Uterus (tissue), 4 donors: ENCODE data around the gene NPPC. TPM values are rescaled to one million over a fixed set of nuclear protein-coding genes. Genes with fewer than 3 reads are reported as not detected.
"Not testable (repeated sequence)": the region's sequence is repeated elsewhere in the genome, so short reads cannot be mapped to it uniquely, and the experiment has no call there.

Experiments
- DNase-seq, 2 donors: peaks; one replicate each; pipeline ENCODE4 v3.0.0-alpha.2; 2019 to 2020
- H3K27ac ChIP-seq, 2 donors: fragments of 200-600 bp; sonication (generic); 1 replicate in 1 of 2; 2 replicates in 1 of 2; pipeline ENCODE4 v1.5.1; 2016 to 2018
- H3K27me3 ChIP-seq, 2 donors: fragments of 200-600 bp; sonication (generic); one replicate each; pipeline ENCODE4 v1.5.1; 2018 to 2019; ENCODE audit warnings: control low read depth in 1 of 2
- H3K36me3 ChIP-seq, 2 donors: fragments of 200-600 bp; sonication (generic); one replicate each; pipeline ENCODE4 v1.5.1; 2019; ENCODE audit warnings: control low read depth in 1 of 2
- H3K4me1 ChIP-seq, 2 donors: fragments of 200-600 bp; sonication (generic); one replicate each; pipeline ENCODE4 v1.5.1; 2018 to 2019; ENCODE audit warnings: control low read depth in 1 of 2
- H3K4me3 ChIP-seq, 2 donors: fragments of 200-600 bp; sonication (generic); 1 replicate in 1 of 2; 2 replicates in 1 of 2; pipeline ENCODE4 v1.5.1; 2018 to 2019; ENCODE audit warnings: mild to moderate bottlenecking in 1 of 2
- H3K9me3 ChIP-seq, 2 donors: fragments of 200-600 bp; sonication (generic); one replicate each; pipeline ENCODE4 v1.5.1; 2019; ENCODE audit warnings: control low read depth in 1 of 2
- CTCF ChIP-seq, 4 experiments: fragments of 200-600 bp in 2 of 4; fragments of 450-650 bp in 2 of 4; sonication (generic) in 2 of 4; IDR thresholded peaks; one replicate each; pipeline ENCODE4 v1.5.1; 2016 to 2019; ENCODE audit warnings: antibody characterized with exemption in 4 of 4, mild to moderate bottlenecking in 2 of 4, moderate library complexity in 1 of 4
- POLR2A ChIP-seq, 2 donors: fragments of 450-650 bp; IDR thresholded peaks; one replicate each; pipeline ENCODE4 v1.6.1; 2016; ENCODE audit warnings: antibody characterized with exemption in 2 of 2, mild to moderate bottlenecking in 1 of 2, moderate library complexity in 1 of 2
- intact Hi-C: fragments of 100-400 bp; cut with DNase I; formaldehyde crosslinking; loops from one replicate; pipeline ENCODE4 v1.15.1; 2023; ENCODE audit warnings: low total_unique reads
- microRNA counts, 2 donors: library from miRNA; unstranded; fragments of <30 nt; microRNA quantifications; one replicate each; lab custom pipeline; 2016 to 2017
- microRNA-seq: library from miRNA; unstranded; fragments of <30 nt; microRNA quantifications from one replicate; pipeline ENCODE4, GENCODE V29; 2016; ENCODE audit warnings: borderline microRNAs expressed, borderline replicate concordance
- small RNA-seq: library from RNA; depleted of rRNA; stranded (forward); fragments of <200 nt; gene quantifications from one replicate; pipeline ENCODE3, GENCODE V24; 2016
- total RNA-seq, 4 donors: library from RNA; depleted of rRNA in 3 of 4; stranded (reverse); fragments of >200 nt in 3 of 4; gene quantifications; one replicate each; pipeline versions ENCODE4 v1.1.0 to v1.2.4, GENCODE V29; 2014 to 2023
- donor health status: DM: yes; HTN: yes; CAD: no.

The NPPC gene
- total RNA-seq, 4 donors from 2014 or later = 4.3 TPM; not detected in 3

GRCh38 chr2:231882646-231883045, 43.5 kb downstream of the NPPC start:
- intact Hi-C loops = no loop called here
- no peaks in the 10 kb centered on the region for H3K4me1 ChIP-seq
- H3K27me3 ChIP-seq = no peaks in the 10 kb centered on the region
- no peaks in the 10 kb centered on the region for H3K9me3 ChIP-seq
- no peak for DNase-seq
- H3K27ac ChIP-seq = no peak overlapping the region
- TF ChIP-seq POLR2A (IDR thresholded peaks at IDR 0.05) = no peak
- TF ChIP-seq CTCF (IDR thresholded peaks at IDR 0.05) = no peak
- no peak overlapping the region for H3K4me3 ChIP-seq
- no peaks in the 10 kb centered on the region for H3K36me3 ChIP-seq

GRCh38 chr2:231880371-231880770, 45.8 kb downstream of the NPPC start:
- intact Hi-C loops, H3K9me3 ChIP-seq, H3K36me3 ChIP-seq, H3K4me1 ChIP-seq, H3K27me3 ChIP-seq, DNase-seq, H3K27ac ChIP-seq, H3K4me3 ChIP-seq: not testable (repeated sequence)

GRCh38 chr2:231879216-231879615, 47.0 kb downstream of the NPPC start:
- intact Hi-C loops = no loop called here
- no peaks in the 10 kb centered on the region for H3K9me3 ChIP-seq
- no peak for TF ChIP-seq CTCF (IDR thresholded peaks at IDR 0.05)
- no peak for TF ChIP-seq POLR2A (IDR thresholded peaks at IDR 0.05)

GRCh38 chr2:231877533-231878456, 48.4 kb downstream of the NPPC start:
- no peaks in the 10 kb centered on the region for H3K4me1 ChIP-seq
- no peaks in the 10 kb centered on the region for H3K9me3 ChIP-seq
- H3K27ac ChIP-seq = no peak overlapping the region
- no peaks in the 10 kb centered on the region for H3K27me3 ChIP-seq
- intact Hi-C loops = no loop called here
- H3K4me3 ChIP-seq = no peak overlapping the region
- DNase-seq = no peak
- TF ChIP-seq CTCF (IDR thresholded peaks at IDR 0.05) (no peak), POLR2A (IDR thresholded peaks at IDR 0.05) (no peak)
- H3K36me3 ChIP-seq = no peaks in the 10 kb centered on the region

More at GRCh38 chr2:231879216-231879615, 47.0 kb downstream of the NPPC start:
- DNase-seq = no peak
- H3K27me3 ChIP-seq = no peaks in the 10 kb centered on the region
- H3K4me3 ChIP-seq = no peak overlapping the region
- H3K4me1 ChIP-seq = no peaks in the 10 kb centered on the region
- no peaks in the 10 kb centered on the region for H3K36me3 ChIP-seq
- H3K27ac ChIP-seq = no peak overlapping the region

- Histone ChIP-seq H3K4me1 (no peaks in the 10 kb centered on the region), H3K9me3 (no peaks in the 10 kb centered on the region), H3K36me3 (no peaks in the 10 kb centered on the region), H3K27ac (no peak overlapping the region), H3K4me3 (no peak overlapping the region), H3K27me3 (no peaks in the 10 kb centered on the region)
- intact Hi-C loops = no loop called here
- DNase-seq = no peak
- TF ChIP-seq CTCF (IDR thresholded peaks at IDR 0.05) = no peak
- no peak for TF ChIP-seq POLR2A (IDR thresholded peaks at IDR 0.05)
Measured at GRCh38 chr2:231874944-231875343, 51.3 kb downstream of the NPPC start.

MicroRNA genes within 50 kb of the gene (microRNA counts, 767-probe panel; counts per million panel counts)
- microRNA hsa-miR-1471 (lab: Ali Mortazavi, UCI) = 0 counts per million in 2 donors

Small RNAs within 50 kb of the gene (microRNA-seq; reads per million reads assigned to microRNA genes)
- not detected for gene MIR1471

Small RNAs within 50 kb of the gene (small RNA-seq; reads per million reads assigned to genes)
- not detected for gene MIR1471

Other genes starting within 250 kb of the NPPC start
- gene PTMA, start 217.9 kb downstream of the NPPC start, total RNA-seq = 100 to 1,000 TPM; 693 to 966 (median 818) TPM
- 100 to 1,000 TPM in 1 of 4 donors, 10 to 100 TPM in 3; 23.5 to 140 (median 43.6) TPM for gene PDE6D, start 145.1 kb downstream of the NPPC start, total RNA-seq
- gene COPS7B, start 140.0 kb downstream of the NPPC start, total RNA-seq = 10 to 100 TPM; 19.1 to 31.8 (median 24.4) TPM
- gene DIS3L2, start 35.3 kb upstream of the NPPC start, total RNA-seq = 10 to 100 TPM; 10.3 to 63.9 (median 29.7) TPM